GM19452 (cell line): ENCODE results near the gene PAFAH1B1.
A peak's percentile ranks its signal among the peaks of the same experiment; 100 is the strongest.

Source experiments
- ATAC-seq: cut with Tn5 transposase; IDR thresholded peaks from one replicate; pipeline ENCODE4 v1.9.1; 2021; ENCODE audit not compliant: unreplicated experiment

The PAFAH1B1 gene

DNA sequence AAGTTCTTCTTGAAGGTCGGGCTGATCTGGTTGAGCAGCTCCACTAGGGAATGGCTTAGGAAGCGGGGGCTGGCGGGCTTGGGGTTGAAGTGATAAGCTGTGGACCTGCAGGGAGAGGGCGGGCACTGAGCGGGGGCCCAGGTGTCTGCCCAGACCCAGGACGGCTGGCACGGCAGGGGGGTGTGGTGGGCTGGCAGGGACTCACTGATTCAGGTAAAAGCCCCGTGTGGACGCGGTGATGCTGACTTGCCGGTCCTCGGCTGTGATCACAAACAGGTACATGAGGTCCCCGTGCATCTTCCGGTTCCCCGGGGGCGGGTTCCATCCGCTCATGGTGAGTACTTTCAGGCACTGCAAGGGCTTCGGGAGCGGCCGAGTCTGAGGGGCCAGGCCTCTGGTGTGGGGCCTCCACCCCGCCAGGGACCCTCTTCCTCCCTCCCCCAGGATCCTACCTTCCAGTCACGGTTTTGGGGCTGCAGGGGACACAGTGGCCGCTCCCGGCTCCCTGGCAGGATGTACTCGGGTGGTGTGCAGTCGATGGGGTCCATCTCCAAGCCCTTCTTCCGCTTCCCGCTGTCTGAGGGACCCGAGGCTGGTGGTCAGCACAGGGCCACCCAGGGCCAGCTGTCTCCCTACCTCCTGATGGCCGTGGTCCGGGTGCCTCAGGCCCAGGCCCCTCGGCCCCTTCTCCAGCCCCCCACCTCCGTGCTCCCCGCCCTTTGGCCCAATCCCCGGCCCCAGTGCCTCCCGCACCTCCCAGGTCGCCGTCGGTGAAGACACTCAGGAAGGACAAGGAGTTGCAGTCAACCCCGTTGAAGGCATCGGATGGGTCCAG, 107.9 kb downstream of the PAFAH1B1 start:
- no peak for ATAC-seq

DNA sequence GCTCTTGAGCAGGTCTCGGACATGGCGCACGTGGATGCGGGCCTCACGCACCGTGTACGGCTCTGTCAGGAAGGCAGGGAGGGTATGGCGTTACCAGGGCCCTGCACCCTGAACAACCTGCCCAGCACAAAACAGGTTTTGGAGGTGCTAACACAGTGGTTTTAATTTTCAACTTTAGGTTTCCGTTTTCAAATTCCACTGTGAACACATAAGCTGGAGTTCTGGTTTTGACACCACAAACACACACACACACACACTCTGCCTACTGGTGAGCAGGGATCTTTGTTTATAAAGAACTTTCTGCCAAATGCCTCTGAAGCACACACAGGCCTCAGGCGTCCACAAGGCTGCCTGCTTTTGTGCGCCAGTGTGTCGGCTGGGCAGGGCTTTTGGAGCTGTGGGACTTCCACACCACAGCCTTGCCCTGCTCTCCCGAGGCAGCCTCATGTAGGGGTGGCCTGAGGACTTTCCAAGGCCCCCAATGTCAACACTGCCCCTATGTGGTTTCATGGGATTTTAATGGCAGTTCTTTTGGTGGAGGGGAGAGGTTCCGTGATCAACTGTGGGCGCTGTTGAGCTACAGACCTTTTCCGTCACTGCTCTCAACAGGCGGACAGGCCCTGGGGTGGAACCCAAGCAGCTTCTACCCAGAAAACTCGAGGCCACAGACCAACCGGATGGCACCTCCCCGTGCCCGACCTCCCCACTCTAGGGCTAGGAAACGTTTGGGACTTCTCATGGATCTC, 108.7 kb downstream of the PAFAH1B1 start:
- ATAC-seq, result no peak

DNA sequence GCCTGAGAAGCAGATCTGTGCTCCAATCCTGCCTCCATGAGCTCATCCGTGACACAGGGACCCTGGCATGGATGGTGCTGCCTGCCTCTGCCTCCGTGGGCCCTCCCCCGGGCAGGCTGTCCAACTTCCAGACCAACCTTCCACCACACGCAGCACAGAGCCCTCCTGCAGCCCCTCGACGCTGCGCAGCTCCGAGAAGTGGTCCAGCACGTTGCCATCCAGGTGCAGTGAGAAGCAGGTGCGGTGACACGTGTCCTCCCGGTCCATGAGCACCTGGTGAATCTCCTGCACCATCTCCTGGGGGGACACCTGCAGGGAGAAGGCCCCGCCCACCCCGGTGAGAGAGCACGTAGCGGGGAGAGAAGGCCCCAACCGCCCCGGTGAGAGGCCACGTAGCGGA, 109.7 kb downstream of the PAFAH1B1 start:
- ATAC-seq, result no peak

DNA sequence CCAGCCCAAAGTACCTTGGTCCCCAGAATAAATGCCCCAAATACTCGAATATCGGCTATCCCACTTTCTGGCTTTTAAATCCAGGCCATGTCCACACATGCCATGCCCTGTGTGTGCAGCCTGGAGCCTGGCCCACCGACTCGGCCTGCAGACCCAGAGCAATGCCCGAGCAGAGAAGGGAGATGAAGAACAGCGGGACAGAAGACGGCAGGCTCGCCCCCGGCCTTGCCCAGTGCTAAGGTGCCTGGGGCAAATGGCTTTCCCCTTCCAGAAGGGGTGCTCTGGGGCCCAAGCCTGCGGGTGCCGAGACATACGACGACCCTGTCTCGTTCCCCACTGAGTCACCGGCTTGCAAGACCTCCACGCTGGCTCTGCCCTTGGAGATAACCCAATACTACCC, 110.2 kb downstream of the PAFAH1B1 start:
- ATAC-seq, result no peak

DNA sequence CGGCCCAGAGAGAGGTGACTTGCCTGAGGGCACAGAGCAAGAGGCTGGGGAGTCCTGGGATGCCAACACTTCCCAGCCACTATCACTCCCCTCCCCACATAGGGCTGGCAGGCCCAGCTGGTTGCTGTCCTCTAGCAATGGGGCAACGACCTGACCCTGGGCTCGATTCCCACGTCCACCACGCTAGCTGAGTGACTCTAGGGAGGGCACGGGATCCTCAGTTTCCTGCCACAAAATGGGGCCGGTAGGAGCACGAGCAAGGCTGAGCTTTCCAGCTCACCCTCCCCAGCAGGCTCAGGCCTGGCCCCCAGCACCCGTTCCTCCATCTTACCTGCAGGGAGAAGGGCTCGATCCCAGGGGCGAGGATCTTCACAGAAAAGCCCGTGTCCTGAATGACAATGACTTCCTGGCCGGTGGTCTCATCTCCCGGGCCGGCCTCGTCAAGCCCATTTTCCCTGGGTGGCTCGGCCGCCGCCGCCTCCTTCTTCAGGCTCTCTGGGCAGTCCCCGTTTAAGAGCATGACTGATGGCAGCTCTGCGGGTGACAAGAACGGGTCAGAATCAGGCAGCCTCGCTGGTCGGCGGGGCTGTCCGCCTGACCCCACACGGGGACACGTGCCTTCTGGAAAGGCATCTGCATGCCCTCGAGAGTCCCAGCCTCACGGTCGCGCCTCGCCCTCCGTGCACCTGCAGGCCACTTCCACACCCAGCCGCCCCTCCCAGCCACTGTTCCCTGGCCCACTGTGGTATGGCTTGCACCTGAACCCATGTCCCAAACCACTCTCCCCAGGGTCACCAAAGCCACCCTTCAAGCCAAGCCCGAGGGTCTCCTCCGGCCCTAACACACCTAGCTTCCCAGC, 110.8 kb downstream of the PAFAH1B1 start:
- ATAC-seq, result no peak

DNA sequence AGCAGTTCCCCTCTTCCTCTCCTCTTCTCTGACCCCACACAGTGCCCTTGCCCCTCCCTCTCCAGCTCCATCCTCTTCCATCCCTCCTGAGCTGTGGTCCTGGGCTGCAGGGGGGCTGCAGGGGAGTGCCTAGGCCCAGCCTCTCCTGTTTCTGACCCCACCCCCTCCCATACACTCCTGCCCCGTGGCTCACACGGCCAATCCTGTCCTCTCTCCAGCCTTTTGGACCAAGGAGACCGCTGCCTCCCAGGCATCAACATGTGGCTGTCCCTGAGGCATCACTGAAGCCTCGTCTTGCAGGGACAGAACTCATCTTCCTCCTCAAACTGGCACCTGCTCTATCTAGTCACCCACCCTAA, 111.4 kb downstream of the PAFAH1B1 start:
- no peak for ATAC-seq

DNA sequence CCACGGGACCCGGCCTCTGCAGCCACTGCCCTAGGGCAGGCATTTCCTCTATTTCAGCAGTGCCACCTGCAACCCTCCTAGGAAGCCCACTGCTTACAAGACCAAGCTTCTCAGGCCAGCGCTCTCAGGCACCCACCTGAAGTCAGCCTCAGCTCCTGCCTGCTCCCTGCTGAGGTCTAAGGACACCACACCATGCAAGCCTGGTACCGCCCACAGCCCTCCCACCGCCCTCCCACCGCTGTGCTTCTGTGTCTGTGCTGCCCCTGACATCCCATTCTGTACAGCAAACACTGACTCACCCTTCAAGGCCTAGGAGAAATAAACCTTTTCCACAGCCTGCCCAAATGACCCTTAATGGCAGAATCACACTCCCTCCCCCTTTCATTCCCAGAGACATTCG, 111.8 kb downstream of the PAFAH1B1 start:
- ATAC-seq, result no peak

DNA sequence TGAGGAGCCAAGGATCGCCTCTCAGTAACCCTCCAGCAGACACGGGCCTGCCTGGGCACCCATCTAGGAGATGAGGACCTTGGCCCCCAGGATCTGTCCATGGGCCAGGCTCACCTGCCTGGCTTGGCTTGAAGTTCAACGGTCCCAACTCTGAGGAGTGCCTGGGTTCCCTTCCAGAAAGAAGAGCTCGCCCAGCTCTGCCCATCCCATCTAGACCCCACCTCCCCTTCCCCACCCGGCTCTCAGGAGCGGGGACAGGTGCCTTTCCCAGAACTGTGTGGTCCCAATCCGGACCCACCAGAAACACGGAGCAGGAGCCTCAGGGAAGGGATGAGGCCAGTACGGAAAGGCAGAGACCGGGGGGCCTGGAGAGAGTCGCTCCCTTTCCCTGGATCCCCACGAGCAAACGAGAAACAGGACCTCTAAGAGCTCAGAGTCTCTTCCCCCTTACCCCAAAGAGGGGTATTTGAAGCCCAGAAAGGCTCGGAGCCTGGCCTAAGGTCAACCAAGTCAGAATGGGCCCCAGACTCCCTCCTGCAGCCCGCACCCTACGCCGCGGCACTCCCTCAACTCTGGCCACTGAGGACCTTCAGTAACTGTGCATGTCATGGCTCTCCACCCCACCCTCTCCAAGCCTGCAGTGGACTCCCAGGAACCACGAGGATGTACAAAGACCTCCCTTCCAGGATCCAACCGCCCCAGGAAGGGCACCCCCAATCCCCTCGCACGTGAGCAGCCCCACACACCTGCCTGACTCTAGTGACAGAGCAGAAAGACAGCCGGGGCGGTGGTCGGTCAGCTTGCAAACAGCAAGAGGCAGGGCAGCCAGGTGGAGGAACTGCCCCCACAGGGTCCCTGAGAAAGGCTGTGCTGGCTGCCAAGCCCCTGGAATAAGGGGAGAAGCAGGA, 112.7 kb downstream of the PAFAH1B1 start:
- ATAC-seq, result no peak

DNA sequence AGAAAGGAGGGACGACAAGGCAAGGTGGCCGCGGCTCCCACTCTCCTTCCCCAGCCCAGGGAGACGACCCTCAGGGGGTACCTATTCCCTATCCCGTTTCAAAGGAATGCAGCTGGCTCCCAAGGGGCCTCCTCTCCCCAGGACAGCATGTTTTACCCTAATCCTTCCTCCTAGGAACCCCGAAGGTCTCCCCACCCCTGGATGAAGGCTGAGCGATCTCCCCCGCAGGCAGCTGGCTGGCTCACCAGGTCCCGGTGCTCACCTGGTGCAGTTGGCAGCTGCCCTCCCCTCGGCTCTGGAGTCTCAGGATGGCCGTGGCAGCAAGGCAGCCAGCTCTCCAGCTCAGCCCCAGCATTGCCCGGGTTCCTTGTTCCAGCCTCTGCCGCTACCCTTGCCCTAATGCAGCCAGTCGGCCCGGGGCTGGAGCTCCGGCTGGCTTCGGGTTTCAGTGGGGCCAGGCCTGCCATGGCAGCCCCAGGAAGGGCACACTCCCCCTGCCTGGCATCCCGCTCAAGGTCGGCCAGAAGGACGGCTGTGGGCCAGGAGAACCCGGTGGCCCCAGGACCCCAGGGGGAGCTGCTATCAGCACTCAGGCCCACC, 113.6 kb downstream of the PAFAH1B1 start:
- ATAC-seq, result no peak

DNA sequence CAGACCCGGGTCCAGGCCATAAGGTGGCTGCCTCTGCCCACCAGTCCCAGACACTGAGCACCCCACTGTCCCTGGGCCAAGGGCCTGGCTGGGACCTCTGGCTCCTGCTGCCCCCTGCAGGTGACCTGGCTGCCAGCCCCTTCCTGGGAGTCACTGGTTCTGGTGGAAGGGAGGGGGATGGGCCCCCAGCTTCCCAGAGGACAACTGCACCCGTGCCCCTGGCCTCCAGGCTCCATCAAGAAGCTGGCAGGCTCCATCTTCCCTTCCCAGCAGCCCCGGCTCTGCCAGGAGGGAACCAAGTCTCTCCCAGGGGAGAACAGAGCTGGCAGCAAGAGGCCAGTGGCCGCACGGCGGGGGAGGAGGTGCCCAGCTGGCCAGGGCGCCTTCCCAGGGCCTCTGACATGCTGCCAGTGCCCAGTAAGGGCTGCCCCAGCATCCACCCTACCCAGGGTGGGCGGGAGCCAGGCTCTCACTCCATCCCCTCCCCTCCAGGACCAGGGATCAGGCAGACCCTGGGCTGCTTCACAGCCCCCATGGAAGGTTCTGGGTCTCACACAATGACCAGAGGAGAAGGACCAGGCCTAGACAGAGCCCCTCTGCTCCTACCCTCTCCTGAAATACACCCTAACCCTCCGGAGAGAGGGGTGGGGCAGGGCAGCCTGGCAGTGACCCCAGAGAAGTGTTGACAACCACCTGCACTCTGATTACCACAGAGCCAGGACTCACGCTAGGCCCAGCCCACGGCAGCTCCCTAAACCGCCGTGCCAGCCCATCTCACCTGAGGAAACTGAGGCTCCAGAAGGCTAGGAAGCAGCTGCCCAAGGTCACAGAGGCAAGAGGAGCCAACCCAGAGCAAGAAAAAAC, 114.5 kb downstream of the PAFAH1B1 start:
- no peak for ATAC-seq

DNA sequence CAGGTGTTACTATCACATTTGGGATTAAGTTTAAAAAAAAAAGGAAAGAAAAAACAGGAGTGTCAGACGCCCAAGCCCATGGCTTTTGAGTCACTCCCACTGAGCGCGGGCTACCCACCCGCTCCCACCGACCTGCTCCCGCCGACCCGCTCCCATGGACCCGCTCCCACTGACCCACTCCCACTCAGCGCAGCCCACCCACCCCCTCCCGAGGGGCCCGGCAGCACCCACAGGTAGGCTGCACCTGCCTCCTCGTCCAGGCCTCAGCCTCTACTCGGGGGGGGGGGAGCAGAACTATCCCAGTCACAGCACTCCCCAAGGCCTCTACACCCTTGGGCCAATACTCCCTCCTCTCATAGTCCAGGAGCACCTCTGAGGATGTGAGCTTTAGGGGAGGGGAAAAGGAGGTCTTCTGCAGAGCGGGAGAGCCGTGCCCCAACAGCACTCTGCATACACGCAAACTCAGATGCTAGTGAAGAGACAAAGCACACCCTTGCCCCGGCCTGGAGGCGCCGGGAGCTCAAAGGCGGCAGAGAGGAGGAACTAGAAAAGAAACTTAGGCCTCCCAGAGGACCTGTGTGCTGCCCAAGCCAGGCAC, 115.2 kb downstream of the PAFAH1B1 start:
- ATAC-seq, result no peak

DNA sequence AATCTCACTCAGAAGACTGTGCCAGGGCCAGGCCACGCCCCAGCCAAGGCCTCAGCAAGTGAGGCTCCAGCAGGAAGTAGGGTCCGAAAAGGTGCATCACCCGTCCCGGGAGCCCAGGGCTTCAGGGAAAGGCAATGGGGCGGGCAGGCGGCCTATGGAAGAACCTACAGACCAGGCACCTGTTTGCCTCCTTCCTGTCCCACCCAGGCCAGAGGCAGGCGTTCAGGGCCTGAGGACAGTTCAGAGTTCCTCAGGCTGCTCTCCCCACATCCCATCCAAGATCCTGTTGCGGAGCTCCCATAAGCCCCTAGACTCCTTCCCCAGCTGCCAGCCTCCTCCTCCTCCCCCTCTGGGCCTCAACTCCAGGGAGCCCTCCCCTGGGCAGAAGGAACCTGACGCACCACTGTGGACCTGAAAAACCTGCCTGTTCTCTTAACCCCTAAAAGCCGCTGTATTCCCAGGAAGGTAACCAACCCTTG, 115.8 kb downstream of the PAFAH1B1 start:
- ATAC-seq, result peak; percentile 33

DNA sequence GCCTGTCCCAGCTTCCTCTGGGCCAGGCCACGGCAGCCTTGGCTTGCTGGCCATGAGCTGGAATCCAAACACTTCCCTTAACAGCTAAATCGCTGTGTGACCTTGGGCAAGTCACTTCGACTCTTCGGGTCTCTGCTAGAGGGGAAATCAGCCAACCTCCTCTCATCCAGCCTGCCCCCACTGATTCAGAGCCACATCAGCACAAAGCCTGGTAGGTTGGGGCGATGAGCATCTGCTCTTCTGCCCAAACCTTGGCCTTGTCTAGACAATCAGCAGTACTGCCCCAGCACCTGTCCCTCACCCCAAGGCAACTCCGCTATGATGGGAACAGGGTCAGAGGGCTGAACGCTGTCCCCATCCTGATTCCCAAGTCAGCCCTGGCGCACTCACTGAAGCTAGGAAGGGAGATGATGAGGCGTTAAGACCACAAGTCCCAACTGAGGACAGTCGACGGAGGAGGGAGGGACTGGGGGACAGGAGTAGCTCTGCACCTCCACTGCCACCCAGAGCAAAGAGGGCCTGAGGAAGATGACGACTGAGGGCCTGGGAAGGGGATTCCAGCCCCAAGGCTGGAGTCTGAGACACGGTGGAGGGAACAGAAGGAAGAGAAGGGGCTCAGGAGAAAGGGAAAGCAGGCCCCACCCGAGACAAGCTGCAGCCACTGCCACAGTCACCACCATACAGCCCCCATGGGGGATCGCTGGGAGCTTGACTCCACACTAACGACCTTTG, 116.8 kb downstream of the PAFAH1B1 start:
- ATAC-seq, result no peak

DNA sequence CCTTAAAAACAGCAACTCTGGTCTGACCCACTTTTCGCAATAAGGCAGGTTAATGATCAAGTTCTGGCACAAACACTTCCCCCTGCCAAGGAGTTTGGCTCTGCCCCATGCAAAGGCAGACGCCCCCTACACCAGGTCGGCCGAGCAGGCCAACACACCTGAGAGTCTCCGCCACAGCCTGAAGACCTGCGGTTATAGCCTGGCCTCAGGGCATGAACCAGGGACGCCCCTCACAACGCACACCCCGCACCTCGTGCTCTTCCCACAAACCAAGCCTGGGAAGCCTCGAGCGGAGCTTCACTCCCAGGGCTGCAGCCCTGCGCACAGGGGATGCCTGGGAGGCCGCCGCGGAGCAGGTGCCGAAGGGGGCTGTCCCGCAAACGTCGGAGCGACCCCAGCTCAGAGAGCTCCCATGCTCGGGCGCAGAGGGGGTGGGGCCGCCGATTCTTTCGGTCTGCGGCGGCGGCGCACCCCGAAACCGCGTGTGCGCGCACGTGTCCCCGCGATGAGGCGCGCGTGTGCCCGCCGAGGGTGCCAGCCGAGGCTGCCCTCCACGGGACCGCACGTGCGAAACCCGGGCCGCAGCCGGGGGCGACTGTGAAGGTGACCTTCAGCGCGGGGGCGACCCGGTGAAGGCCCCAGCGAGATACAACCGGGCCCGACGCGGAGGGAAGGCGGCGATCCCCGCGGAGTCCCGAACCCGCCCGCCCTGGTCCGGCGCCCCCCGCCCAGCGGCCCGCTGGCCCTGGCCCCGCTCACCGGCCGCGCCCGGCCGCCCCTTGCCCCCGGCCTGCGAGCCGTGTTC, 117.6 kb downstream of the PAFAH1B1 start:
- ATAC-seq, result peak; percentile 29

DNA sequence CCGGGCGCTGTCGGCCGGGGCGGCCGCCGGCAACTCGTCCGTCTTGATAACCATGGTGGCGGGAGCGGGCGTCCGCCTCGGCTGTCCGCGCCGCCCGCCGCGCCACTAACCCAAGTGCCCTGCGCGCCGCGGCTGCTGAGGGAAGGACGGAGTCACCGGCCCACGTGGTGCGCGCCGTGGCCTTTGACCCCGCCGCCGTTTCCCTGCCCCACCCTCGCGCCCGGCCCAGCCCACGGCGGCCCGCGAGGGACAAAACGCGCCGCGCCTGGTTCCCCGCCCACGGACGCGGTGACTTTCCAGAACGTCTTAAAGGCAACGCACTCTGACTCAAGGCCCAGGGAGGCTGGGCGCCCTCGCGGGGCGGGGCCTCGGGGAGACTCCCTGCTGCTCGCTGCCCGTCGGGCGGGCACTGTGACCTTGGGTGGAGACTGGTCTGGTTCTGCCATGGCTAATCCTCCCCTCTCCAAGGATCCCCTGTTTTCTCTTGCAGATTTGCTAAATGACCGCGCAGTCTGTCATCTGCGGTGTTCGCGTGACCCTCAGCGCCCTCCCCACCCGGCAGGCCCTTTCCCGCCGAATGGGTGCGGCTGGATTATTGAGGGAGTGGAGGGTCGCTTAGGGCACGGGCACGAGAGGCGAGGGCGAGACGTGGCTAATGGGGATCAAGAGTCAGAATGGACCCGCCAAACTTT, 118.3 kb downstream of the PAFAH1B1 start, which contains the start of gene CLUH:
Gene CLUH (minus strand): TSS at position 157 of the 692 bp plus-strand sequence. CDS start 103 bp downstream, at position 54.
- ATAC-seq, result peak; percentile 69

DNA sequence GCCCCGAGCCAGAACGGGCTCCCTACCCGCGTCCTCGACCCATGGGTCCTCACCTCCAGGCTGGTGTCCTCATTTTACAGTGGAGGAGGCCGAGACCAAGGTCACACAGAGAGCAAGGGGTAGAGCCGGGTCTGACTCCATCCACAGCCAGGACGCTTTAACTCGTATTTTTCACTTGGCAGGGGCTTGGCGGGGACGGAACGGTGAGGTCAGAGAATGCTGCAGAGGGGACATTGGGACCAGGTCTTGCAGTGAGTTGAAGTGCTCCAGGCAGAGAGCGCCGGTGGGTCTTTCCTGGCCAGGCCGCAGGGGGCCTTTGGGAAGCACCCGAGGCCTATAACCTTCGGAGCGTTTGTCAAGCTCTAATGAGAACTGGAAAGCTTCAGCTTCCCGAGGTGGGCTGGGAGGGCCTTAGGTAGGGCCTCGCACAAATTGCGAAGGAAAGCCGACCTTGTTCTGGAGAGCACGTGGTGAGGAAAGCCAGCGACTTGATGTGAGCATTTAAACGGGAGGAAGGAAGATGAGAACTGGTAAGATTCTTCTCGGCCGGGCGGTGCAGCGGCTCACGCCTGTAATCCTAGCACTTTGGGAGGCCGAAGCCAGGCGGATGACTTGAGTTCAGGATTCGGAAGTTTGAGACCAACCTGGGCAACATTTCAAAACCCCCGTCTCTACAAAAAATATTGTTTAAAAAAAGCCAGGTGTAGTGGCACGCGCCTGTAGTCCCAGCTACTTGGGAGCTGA, 119.0 kb downstream of the PAFAH1B1 start:
- ATAC-seq, result no peak
